Gastrocnemius medialis (tissue), 4 donors: Measurements from ENCODE around the gene KIRREL3.

Experiments used
- CTCF ChIP-seq, 5 experiments: fragments of 450-650 bp in 3 of 5; fragments of 200-600 bp in 2 of 5; sonication (generic) in 2 of 5; IDR thresholded peaks in 4 of 5; conservative IDR thresholded peaks in 1 of 5; 1 replicate in 4 of 5; 2 replicates in 1 of 5; pipeline ENCODE4 v1.5.1; 2016 to 2019; ENCODE audit warnings: antibody characterized with exemption in 5 of 5, mild to moderate bottlenecking in 3 of 5, moderate library complexity in 3 of 5
- POLR2A ChIP-seq, 2 donors: fragments of 450-650 bp; IDR thresholded peaks; one replicate each; pipeline ENCODE4 v1.6.1; 2017; ENCODE audit warnings: antibody characterized with exemption in 2 of 2, mild to moderate bottlenecking in 2 of 2, moderate library complexity in 2 of 2

DNA sequence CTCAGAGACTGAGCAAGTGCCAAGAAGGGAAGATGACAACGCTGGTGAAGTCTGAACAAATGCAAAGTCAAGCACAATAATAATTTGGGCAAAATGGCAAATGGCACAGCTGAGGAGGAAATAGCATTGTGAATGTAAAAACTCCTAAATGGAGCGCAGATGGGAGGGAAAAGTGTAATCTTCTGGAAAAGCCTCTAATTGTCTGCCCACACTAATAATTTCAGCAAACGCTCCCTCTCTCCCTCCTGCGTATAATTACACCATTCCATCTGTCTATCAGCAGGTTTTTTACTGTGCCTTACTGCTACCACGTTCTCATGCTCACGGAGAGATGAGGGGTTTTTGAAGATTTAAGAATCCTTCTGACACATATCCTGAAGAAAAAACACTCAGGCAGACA, 302.6 kb downstream of the KIRREL3 start:
- no peak for TF ChIP-seq CTCF (IDR thresholded peaks at IDR 0.05 in 4 of 5, conservative IDR thresholded peaks at IDR 0.05 in 1 of 5)
- no peak for TF ChIP-seq POLR2A (IDR thresholded peaks at IDR 0.05)
